ENCODE results near the gene KIF5B.
"Not testable (repeated sequence)": the region's sequence is repeated elsewhere in the genome, so short reads cannot be mapped to it uniquely, and the experiment has no call there.

DNA sequence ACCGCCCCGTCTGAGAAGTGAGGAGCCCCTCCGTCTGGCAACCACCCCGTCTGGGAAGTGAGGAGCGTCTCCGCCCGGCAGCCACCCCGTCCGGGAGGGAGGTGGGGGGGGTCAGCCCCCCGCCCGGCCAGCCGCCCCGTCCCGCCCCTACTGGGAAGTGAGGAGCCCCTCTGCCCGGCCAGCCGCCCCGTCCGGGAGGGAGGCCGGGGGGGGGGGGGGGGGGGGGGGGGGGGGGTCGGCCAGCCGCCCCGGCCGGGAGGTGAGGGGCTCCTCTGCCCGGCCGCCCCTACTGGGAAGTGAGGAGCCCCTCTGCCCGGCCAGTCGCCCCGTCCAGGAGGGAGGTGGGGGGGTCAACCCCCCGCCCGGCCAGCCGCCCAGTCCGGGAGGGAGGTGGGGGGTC, 86.4 kb downstream of the KIF5B start:
- not testable (repeated sequence) for TF ChIP-seq POLR2AphosphoS5, POLR2A (IDR thresholded peaks at IDR 0.05)
